NCI-H2081 treated with DMSO at 0.1 percent for 48 hours (cell line): Measurements from ENCODE around the gene PTK6.

Experiments used
- DNase-seq: peaks from one replicate; lab custom pipeline; 2025; lab: John Stamatoyannopoulos, UW

The PTK6 gene

GRCh38 chr20:63543131-63543530, 6.0 kb upstream of the PTK6 start:
- no peak for DNase-seq

GRCh38 chr20:63542696-63543095, 5.5 kb upstream of the PTK6 start:
- no peak for DNase-seq

- DNase-seq = no peak
These were observed 4.9 kb upstream of the PTK6 start for GRCh38 chr20:63542031-63542559.

GRCh38 chr20:63541371-63541770, 4.2 kb upstream of the PTK6 start:
- no peak for DNase-seq

GRCh38 chr20:63540417-63541186, 3.4 kb upstream of the PTK6 start:
- DNase-seq = no peak

- no peak for DNase-seq
These were observed 2.5 kb upstream of the PTK6 start for GRCh38 chr20:63539441-63540370.

GRCh38 chr20:63539092-63539430, 1.9 kb upstream of the PTK6 start:
- no peak for DNase-seq

GRCh38 chr20:63538204-63539091, 1.3 kb upstream of the PTK6 start:
- peak; percentile 22 for DNase-seq

GRCh38 chr20:63537525-63538203, 488 bp upstream of the PTK6 start:
- DNase-seq = peak; percentile 34

- DNase-seq = no peak
These were observed 767 bp downstream of the PTK6 start for GRCh38 chr20:63536241-63536977.

GRCh38 chr20:63534831-63535651, 2.1 kb downstream of the PTK6 start:
- no peak for DNase-seq

- DNase-seq = no peak
These were observed 2.7 kb downstream of the PTK6 start for GRCh38 chr20:63534427-63534830.

GRCh38 chr20:63533871-63534393, 3.2 kb downstream of the PTK6 start:
- DNase-seq = no peak

- DNase-seq = no peak
These were observed 3.8 kb downstream of the PTK6 start for GRCh38 chr20:63533388-63533787.

GRCh38 chr20:63532449-63532971, 4.7 kb downstream of the PTK6 start:
- DNase-seq = no peak

GRCh38 chr20:63531686-63532448, 5.3 kb downstream of the PTK6 start:
- DNase-seq = no peak

GRCh38 chr20:63530788-63531160, 6.4 kb downstream of the PTK6 start:
- no peak for DNase-seq
